GM12892 (cell line): ENCODE results near the gene LHX1.

Source experiments
- POLR2A ChIP-seq: IDR thresholded peaks from 2 replicates; pipeline ENCODE4 v1.6.1; 2011; ENCODE audit warnings: low read depth, low read length, control low read depth
- POLR2AphosphoS5 ChIP-seq: IDR thresholded peaks from 2 replicates; pipeline ENCODE4 v1.6.1; 2011; ENCODE audit warnings: low read depth, low read length, control low read depth
- TAF1 ChIP-seq: IDR thresholded peaks from 2 replicates; pipeline ENCODE4 v1.6.1; 2011; ENCODE audit warnings: low read depth, mild to moderate bottlenecking, control low read depth, low read length, borderline replicate concordance

- TF ChIP-seq POLR2A: no peak
- TF ChIP-seq POLR2AphosphoS5: no peak
- TF ChIP-seq TAF1: no peak
Observed at GRCh38 chr17:36930583-36930900, 6.7 kb upstream of the LHX1 start.
